A673 (cell line): ENCODE data around the gene APOL6.

ENCODE experiments used
- EZH2 ChIP-seq: fragments of 200-600 bp; sonication (generic); IDR thresholded peaks from 2 replicates; pipeline ENCODE4 v1.6.1; 2017; ENCODE audit warnings: borderline replicate concordance, low read depth, mild to moderate bottlenecking, mixed read lengths, antibody characterized with exemption, low read length; ENCODE audit not compliant: poor library complexity, severe bottlenecking
- TF ChIP-seq, protein P1 (sequence below): fragments of 300-800, 200-600 bp; sonication (generic); conservative IDR thresholded peaks from 2 replicates; pipeline ENCODE4 v1.5.1; 2017; ENCODE audit warnings: low read depth, mild to moderate bottlenecking, antibody characterized with exemption, low read length, moderate library complexity, mixed read lengths

- TF ChIP-seq, protein P1, sequence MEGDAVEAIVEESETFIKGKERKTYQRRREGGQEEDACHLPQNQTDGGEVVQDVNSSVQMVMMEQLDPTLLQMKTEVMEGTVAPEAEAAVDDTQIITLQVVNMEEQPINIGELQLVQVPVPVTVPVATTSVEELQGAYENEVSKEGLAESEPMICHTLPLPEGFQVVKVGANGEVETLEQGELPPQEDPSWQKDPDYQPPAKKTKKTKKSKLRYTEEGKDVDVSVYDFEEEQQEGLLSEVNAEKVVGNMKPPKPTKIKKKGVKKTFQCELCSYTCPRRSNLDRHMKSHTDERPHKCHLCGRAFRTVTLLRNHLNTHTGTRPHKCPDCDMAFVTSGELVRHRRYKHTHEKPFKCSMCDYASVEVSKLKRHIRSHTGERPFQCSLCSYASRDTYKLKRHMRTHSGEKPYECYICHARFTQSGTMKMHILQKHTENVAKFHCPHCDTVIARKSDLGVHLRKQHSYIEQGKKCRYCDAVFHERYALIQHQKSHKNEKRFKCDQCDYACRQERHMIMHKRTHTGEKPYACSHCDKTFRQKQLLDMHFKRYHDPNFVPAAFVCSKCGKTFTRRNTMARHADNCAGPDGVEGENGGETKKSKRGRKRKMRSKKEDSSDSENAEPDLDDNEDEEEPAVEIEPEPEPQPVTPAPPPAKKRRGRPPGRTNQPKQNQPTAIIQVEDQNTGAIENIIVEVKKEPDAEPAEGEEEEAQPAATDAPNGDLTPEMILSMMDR = no peak
- TF ChIP-seq EZH2 = no peak
These were observed 47.1 kb upstream of the APOL6 start for GRCh38 chr22:35601013-35601580.
